Esophagus squamous epithelium (tissue), 5 donors: ENCODE results near the gene MYL9. TPM values are rescaled to one million over a fixed set of nuclear protein-coding genes. Genes with fewer than 3 reads are reported as not detected.

Experiments used
- DNase-seq: peaks from one replicate; lab custom pipeline; 2025; lab: John Stamatoyannopoulos, UW
- H3K27ac ChIP-seq, 4 donors: fragments of 200-600 bp; sonication (generic); one replicate each; pipeline ENCODE4 v1.5.1; 2016 to 2019; ENCODE audit warnings: mild to moderate bottlenecking in 1 of 4
- H3K27me3 ChIP-seq, 4 donors: fragments of 200-600 bp; sonication (generic); 1 replicate in 3 of 4; 2 replicates in 1 of 4; pipeline versions ENCODE4 v1.5.1 to v1.6.0; 2017 to 2021; ENCODE audit warnings: antibody characterized with exemption in 1 of 4
- H3K36me3 ChIP-seq, 3 donors: fragments of 200-600 bp; sonication (generic); one replicate each; pipeline ENCODE4 v1.5.1; 2016 to 2019
- H3K4me1 ChIP-seq, 3 donors: fragments of 200-600 bp; sonication (generic); one replicate each; pipeline ENCODE4 v1.5.1; 2017 to 2019
- H3K4me3 ChIP-seq, 4 donors: fragments of 200-600 bp; sonication (generic); 1 replicate in 3 of 4; 2 replicates in 1 of 4; pipeline ENCODE4 v1.5.1; 2016 to 2019; ENCODE audit warnings: mild to moderate bottlenecking in 2 of 4, moderate library complexity in 1 of 4
- H3K9me3 ChIP-seq, 3 donors: fragments of 200-600 bp; sonication (generic); one replicate each; pipeline ENCODE4 v1.5.1; 2016 to 2019
- CTCF ChIP-seq, 6 experiments: fragments of 450-650 bp in 4 of 6; fragments of 200-600 bp in 2 of 6; sonication (generic) in 2 of 6; IDR thresholded peaks; one replicate each; pipeline ENCODE4 v1.5.1; 2016 to 2019; ENCODE audit warnings: antibody characterized with exemption in 6 of 6, mild to moderate bottlenecking in 4 of 6, moderate library complexity in 4 of 6
- POLR2A ChIP-seq, 4 donors: fragments of 450-650 bp; IDR thresholded peaks; one replicate each; pipeline ENCODE4 v1.6.1; 2017; ENCODE audit warnings: antibody characterized with exemption in 4 of 4, mild to moderate bottlenecking in 4 of 4, moderate library complexity in 3 of 4
- WGBS, 2 donors: methylation state at CpG; one replicate each; pipeline ENCODE4 v1.1.5; 2018; 5-methylcytosine and 5-hydroxymethylcytosine counted together
- intact Hi-C: fragments of 100-400 bp; cut with DNase I; formaldehyde crosslinking; loops from one replicate; pipeline ENCODE4 v1.15.0; 2022
- total RNA-seq, 4 donors: library from RNA; depleted of rRNA; stranded (reverse); fragments of >200 nt; gene quantifications; one replicate each; pipeline ENCODE4 v1.1.0, GENCODE V29; 2016
- donor health status: DM: yes; HTN: yes; CAD: no.

The MYL9 gene
- total RNA-seq, 4 donors from 2014 or later, result 10.7 to 313 (median 60.7) TPM

GRCh38 chr20:36541768-36542488 lies 609 bp downstream of the MYL9 start:
- TF ChIP-seq POLR2A (IDR thresholded peaks at IDR 0.05) (no peak), CTCF (IDR thresholded peaks at IDR 0.05) (peak in 4 of 6 experiments; percentile 36 to 46 (median 44))
- WGBS, 2 donors, result 23% methylated on average over 4 of the region's 14 CpGs; no CpG with 5 or more reads in 1 of the 2 donors
- DNase-seq, result no peak

GRCh38 chr20:36542516-36543183 lies 1.3 kb downstream of the MYL9 start:
- peaks cover 11 to 75% (median 25%) of the 10 kb centered on the region in 3 donors for H3K4me1 ChIP-seq
- peak overlapping the region; percentile 56 to 72 (median 68) for H3K4me3 ChIP-seq
- H3K27me3 ChIP-seq, result peaks cover 0 to 18% (median 0%) of the 10 kb centered on the region in 4 donors
- no peak for TF ChIP-seq POLR2A (IDR thresholded peaks at IDR 0.05)
- peak in 1 of 6 experiments; percentile 1 for TF ChIP-seq CTCF (IDR thresholded peaks at IDR 0.05)
- intact Hi-C loops, result loop anchor here (10.0 kb wide), 1 partner anchor 78 kb away; no protein-coding TSS in a partner anchor
- no peaks in the 10 kb centered on the region for H3K9me3 ChIP-seq
- DNase-seq, result no peak
- peaks cover 0 to 24% (median 0%) of the 10 kb centered on the region in 3 donors for H3K36me3 ChIP-seq
- 54 to 66% methylated on average over 2 to 4 of the region's 10 CpGs for WGBS, 2 donors
- H3K27ac ChIP-seq, result peak overlapping the region; percentile 77 to 94 (median 91)

More at GRCh38 chr20:36541768-36542488, 609 bp downstream of the MYL9 start:
- H3K4me3 ChIP-seq, result peak overlapping the region; percentile 56 to 72 (median 68)
- peaks cover 0 to 16% (median 0%) of the 10 kb centered on the region in 3 donors for H3K36me3 ChIP-seq
- peaks cover 11 to 69% (median 25%) of the 10 kb centered on the region in 3 donors for H3K4me1 ChIP-seq
- peaks cover 0 to 18% (median 0%) of the 10 kb centered on the region in 4 donors for H3K27me3 ChIP-seq
- H3K27ac ChIP-seq, result peak overlapping the region; percentile 77 to 94 (median 91)
- intact Hi-C loops, result loop anchor here (10.0 kb wide), 1 partner anchor 77 kb away; no protein-coding TSS in a partner anchor
- no peaks in the 10 kb centered on the region for H3K9me3 ChIP-seq

GRCh38 chr20:36543184-36544133 lies 2.1 kb downstream of the MYL9 start:
- H3K36me3 ChIP-seq, result peaks cover 0 to 32% (median 0%) of the 10 kb centered on the region in 3 donors
- 67 to 72% methylated on average over 8 to 10 of the region's 14 CpGs for WGBS, 2 donors
- H3K27ac ChIP-seq, result peak overlapping the region; percentile 77 to 94 (median 91)
- no peak for DNase-seq
- peak overlapping the region; percentile 56 to 72 (median 68) for H3K4me3 ChIP-seq
- TF ChIP-seq CTCF (IDR thresholded peaks at IDR 0.05), result no peak
- TF ChIP-seq POLR2A (IDR thresholded peaks at IDR 0.05), result no peak
- intact Hi-C loops, result loop anchor here (10.0 kb wide), 1 partner anchor 79 kb away; no protein-coding TSS in a partner anchor
- no peaks in the 10 kb centered on the region for H3K9me3 ChIP-seq
- peaks cover 0 to 18% (median 0%) of the 10 kb centered on the region in 4 donors for H3K27me3 ChIP-seq
- H3K4me1 ChIP-seq, result peaks cover 11 to 69% (median 25%) of the 10 kb centered on the region in 3 donors

GRCh38 chr20:36544134-36545018 lies 3.1 kb downstream of the MYL9 start:
- TF ChIP-seq POLR2A (IDR thresholded peaks at IDR 0.05), result no peak
- no peak for TF ChIP-seq CTCF (IDR thresholded peaks at IDR 0.05)
- H3K27me3 ChIP-seq, result peaks cover 0 to 18% (median 0%) of the 10 kb centered on the region in 4 donors
- H3K4me3 ChIP-seq, result peak overlapping the region in 3 of 4 donors; percentile 66 to 72 (median 71)
- H3K36me3 ChIP-seq, result peaks cover 0 to 38% (median 0%) of the 10 kb centered on the region in 3 donors
- H3K27ac ChIP-seq, result peak overlapping the region in 3 of 4 donors; percentile 90 to 94 (median 92)
- no peaks in the 10 kb centered on the region for H3K9me3 ChIP-seq
- DNase-seq, result no peak
- WGBS, 2 donors, result 53 to 55% methylated on average over 7 to 12 of the region's 15 CpGs
- H3K4me1 ChIP-seq, result peaks cover 11 to 71% (median 25%) of the 10 kb centered on the region in 3 donors
- intact Hi-C loops, result loop anchor here (10.0 kb wide), 1 partner anchor 80 kb away; no protein-coding TSS in a partner anchor
